Fibroblast of pulmonary artery (primary cell): ENCODE results near the gene TRIP13.
"Not testable (repeated sequence)": the region's sequence is repeated elsewhere in the genome, so short reads cannot be mapped to it uniquely, and the experiment has no call there.

Experiments
- DNase-seq: peaks from one replicate; pipeline ENCODE4 v3.0.0-alpha.2; 2010; ENCODE audit warnings: low read depth
- H3K4me3 ChIP-seq: replicated peaks from 2 replicates; pipeline ENCODE4 v1.5.1; 2011; ENCODE audit warnings: low read depth, mild to moderate bottlenecking, control low read depth, low read length, moderate library complexity
- CTCF ChIP-seq: IDR thresholded peaks from 2 replicates; pipeline ENCODE4 v1.5.1; 2011; ENCODE audit warnings: mild to moderate bottlenecking, control low read depth, low read length, inconsistent platforms; ENCODE audit errors: missing control alignments

TRIP13 gene

GRCh38 chr5:873328-873727 is 19.4 kb upstream of the TRIP13 start:
- no peak overlapping the region for H3K4me3 ChIP-seq
- no peak for TF ChIP-seq CTCF
- DNase-seq = no peak

- TF ChIP-seq CTCF = no peak
- no peak overlapping the region for H3K4me3 ChIP-seq
- no peak for DNase-seq
Measured at GRCh38 chr5:875931-876330, 16.8 kb upstream of the TRIP13 start.

- DNase-seq = no peak
- no peak overlapping the region for H3K4me3 ChIP-seq
- no peak for TF ChIP-seq CTCF
Measured at GRCh38 chr5:876398-877365, 16.0 kb upstream of the TRIP13 start.

GRCh38 chr5:878125-878524 is 14.6 kb upstream of the TRIP13 start:
- no peak for TF ChIP-seq CTCF
- DNase-seq = no peak

DNA sequence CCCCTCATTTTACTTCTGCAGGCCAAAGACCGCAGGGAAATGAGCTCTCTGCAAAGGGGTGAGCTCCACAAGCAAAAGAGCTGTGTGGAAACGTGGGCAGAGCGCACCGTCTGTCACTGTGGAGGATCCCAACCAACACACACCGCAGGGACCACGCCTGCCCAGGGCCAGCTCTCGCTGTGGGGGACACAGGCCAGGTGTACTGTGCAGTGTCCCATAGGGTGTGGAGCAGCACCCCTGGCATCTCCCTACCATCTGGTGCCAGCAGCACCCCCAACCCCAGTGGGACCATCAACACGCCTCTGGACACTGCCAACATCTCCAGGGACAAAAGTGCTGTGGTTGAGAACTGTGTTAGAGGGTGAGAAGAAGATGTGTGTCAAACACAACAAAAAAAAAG is 14.0 kb upstream of the TRIP13 start:
- not testable (repeated sequence) for DNase-seq, H3K4me3 ChIP-seq

More at GRCh38 chr5:878125-878524, 14.6 kb upstream of the TRIP13 start:
- H3K4me3 ChIP-seq = no peak overlapping the region

DNA sequence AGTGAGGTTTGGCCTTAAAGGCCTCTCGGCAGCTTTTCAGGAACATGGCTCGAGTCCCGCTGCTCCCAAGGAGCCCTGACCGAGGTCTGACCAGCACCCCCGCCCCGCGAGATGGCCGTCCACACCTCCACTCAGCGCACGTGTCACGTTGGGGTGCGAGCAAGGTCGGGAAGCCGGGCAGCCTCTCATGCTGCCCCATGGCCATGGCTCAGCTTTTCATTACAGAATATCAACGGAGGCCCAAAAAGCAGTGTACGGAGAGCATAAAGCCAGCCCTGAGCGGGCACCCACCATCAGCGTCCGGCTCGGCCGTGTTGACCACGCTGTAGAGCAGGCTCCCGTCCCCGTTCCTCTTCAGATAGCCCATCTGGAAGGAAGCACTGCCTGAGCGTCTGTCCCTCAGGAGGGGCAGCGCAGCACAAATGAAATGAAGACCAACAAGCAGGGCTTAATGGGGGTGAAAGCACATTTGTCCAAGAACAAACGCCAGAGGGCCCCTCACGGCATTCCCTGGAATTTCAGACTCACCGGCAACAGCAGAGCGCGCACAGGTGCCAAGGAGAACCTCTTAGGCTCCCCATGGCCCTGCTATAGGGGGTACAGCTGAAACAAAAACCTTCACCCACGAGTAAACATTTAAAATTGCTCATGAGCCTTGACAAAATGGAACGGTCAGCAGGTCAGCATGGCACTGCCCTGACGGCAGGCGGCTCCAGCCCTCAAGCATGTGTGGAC is 11.7 kb upstream of the TRIP13 start:
- no peak overlapping the region for H3K4me3 ChIP-seq
- no peak for TF ChIP-seq CTCF
- DNase-seq = no peak

GRCh38 chr5:881551-881935 is 11.1 kb upstream of the TRIP13 start:
- no peak for TF ChIP-seq CTCF
- no peak overlapping the region for H3K4me3 ChIP-seq
- DNase-seq = no peak
